K562 (cell line): ENCODE results near the gene TEAD3. TPM values are rescaled to one million over a fixed set of nuclear protein-coding genes. Genes with fewer than 3 reads are reported as not detected.

Experiments
- ARNT ChIP-seq, 2 experiments: fragments of 450-650 bp; IDR thresholded peaks; 2 replicates each; pipeline ENCODE4 v1.6.1; 2016; ENCODE audit warnings: mild to moderate bottlenecking in 1 of 2
- CHCHD3 ChIP-seq: fragments of 250-450 bp; sonication (Bioruptor Pico); IDR thresholded peaks from 2 replicates; pipeline ENCODE4 v2.1.2; 2022; ENCODE audit warnings: mild to moderate bottlenecking
- DIDO1 ChIP-seq: fragments of 450-650 bp; IDR thresholded peaks from 2 replicates; pipeline ENCODE4 v1.6.1; 2016; ENCODE audit warnings: low read depth, missing biosample characterization, missing genetic modification characterization
- HDAC2 ChIP-seq: fragments of 450-650 bp; IDR thresholded peaks from 2 replicates; pipeline ENCODE4 v1.6.1; 2016; ENCODE audit warnings: mild to moderate bottlenecking
- HINFP ChIP-seq: fragments of 450-650 bp; conservative IDR thresholded peaks from 2 replicates; pipeline ENCODE4 v1.6.1; 2016; ENCODE audit warnings: missing genetic modification characterization, low read depth, mild to moderate bottlenecking, control low read depth, missing compliant biosample characterization
- KLF16 ChIP-seq: IDR thresholded peaks from 2 replicates; pipeline ENCODE4 v1.6.1; 2016; ENCODE audit warnings: antibody characterized with exemption
- MBD2 ChIP-seq: sonication (generic); IDR thresholded peaks from 2 replicates; pipeline ENCODE4 v1.6.1; 2016; ENCODE audit warnings: low read depth, borderline replicate concordance
- MEIS2 ChIP-seq: fragments of 450-650 bp; IDR thresholded peaks from 2 replicates; pipeline ENCODE4 v1.6.1; 2014; ENCODE audit warnings: mild to moderate bottlenecking; ENCODE audit not compliant: partially characterized antibody
- MTF1 ChIP-seq: fragments of 250-450 bp; sonication (Bioruptor Pico); IDR thresholded peaks from 2 replicates; pipeline ENCODE4 v1.9.0; 2021; ENCODE audit warnings: moderate library complexity, mild to moderate bottlenecking, inconsistent platforms, borderline replicate concordance
- PBX2 ChIP-seq, 2 experiments: IDR thresholded peaks in 1 of 2; conservative IDR thresholded peaks in 1 of 2; 2 replicates each; pipeline ENCODE4 v1.6.1; 2016; ENCODE audit warnings: low read depth in 2 of 2, mild to moderate bottlenecking in 1 of 2, missing compliant biosample characterization in 1 of 2, missing genetic modification characterization in 1 of 2, moderate library complexity in 1 of 2
- PHB2 ChIP-seq: fragments of 450-650 bp; IDR thresholded peaks from 2 replicates; pipeline ENCODE4 v1.6.1; 2017; ENCODE audit warnings: low read depth
- RHOXF2B ChIP-seq: fragments of 250-450 bp; sonication (Bioruptor Pico); conservative IDR thresholded peaks from 2 replicates; pipeline ENCODE4 v1.5.1; 2021
- SAFB2 ChIP-seq: fragments of 200-400 bp; formaldehyde crosslinking; IDR thresholded peaks from 2 replicates; pipeline ENCODE4 v1.6.1; 2018; ENCODE audit warnings: borderline replicate concordance, low read length, low read depth, moderate library complexity; ENCODE audit not compliant: severe bottlenecking
- SIX5 ChIP-seq, 2 experiments: IDR thresholded peaks; 2 replicates each; pipeline ENCODE4 v1.6.1; 2011; ENCODE audit warnings: low read length in 2 of 2, borderline replicate concordance in 1 of 2, low read depth in 1 of 2, mild to moderate bottlenecking in 1 of 2, moderate library complexity in 1 of 2; ENCODE audit not compliant: insufficient read depth in 1 of 2
- TCF3 ChIP-seq: sonication (generic); formaldehyde crosslinking; IDR thresholded peaks from 2 replicates; pipeline ENCODE4 v1.4.0; 2020; ENCODE audit warnings: mild to moderate bottlenecking, missing genetic modification reagents
- ZBTB9 ChIP-seq: fragments of 450-650 bp; formaldehyde crosslinking; IDR thresholded peaks from 2 replicates; pipeline ENCODE4 v1.4.0; 2020; ENCODE audit warnings: mild to moderate bottlenecking, moderate library complexity
- ZFPM2 ChIP-seq: fragments of 250-450 bp; sonication (Bioruptor Pico); IDR thresholded peaks from 2 replicates; pipeline ENCODE4 v1.5.1; 2022; ENCODE audit warnings: mild to moderate bottlenecking
- ZNF324 ChIP-seq: fragments of 250-450 bp; sonication (Bioruptor Pico); IDR thresholded peaks from 2 replicates; pipeline ENCODE4 v1.4.0; 2020; ENCODE audit warnings: mild to moderate bottlenecking
- ZNF583 ChIP-seq: fragments of 250-450 bp; sonication (Bioruptor Pico); IDR thresholded peaks from 2 replicates; pipeline ENCODE4 v1.4.0; 2020
- ZNF76 ChIP-seq: fragments of 250-450 bp; sonication (Bioruptor Pico); IDR thresholded peaks from 2 replicates; pipeline ENCODE4 v1.4.0; 2020; ENCODE audit warnings: mild to moderate bottlenecking, moderate library complexity, borderline replicate concordance
- ZNF79 ChIP-seq: fragments of 250-450 bp; sonication (Bioruptor Pico); IDR thresholded peaks from 2 replicates; pipeline ENCODE4 v1.4.0; 2020; ENCODE audit warnings: low read depth, mild to moderate bottlenecking, moderate library complexity
- polyA plus RNA-seq, 8 experiments: library from polyadenylated mRNA; depleted of rRNA in 4 of 8; stranded (reverse) in 5 of 8; unstranded in 3 of 8; fragments of >200 nt; fragmentation: Nextera tagmentation in 2 of 8; fragmentation: Illumina TruSeq in 1 of 8; extraction: Ambion mirVana in 2 of 8; extraction: Trizol in 1 of 8; gene quantifications; 2 replicates each; pipeline versions ENCODE4 v1.2.1 to v1.2.3, GENCODE V29; 2011 to 2014; ENCODE audit warnings: inconsistent platforms in 1 of 8, missing spikeins in 1 of 8
- total RNA-seq, 7 experiments: library from RNA; depleted of rRNA in 6 of 7; stranded (reverse); fragments of >200 nt in 6 of 7; fragmentation: Illumina TruSeq in 2 of 7; extraction: Trizol in 2 of 7; gene quantifications; 2 replicates each; pipeline versions ENCODE4 v1.2.1 to v1.2.3, GENCODE V29; 2011 to 2021; ENCODE audit warnings: low replicate concordance in 1 of 7
- TF ChIP-seq, protein P1 (sequence below): fragments of 450-650 bp; formaldehyde crosslinking; IDR thresholded peaks from 2 replicates; pipeline ENCODE4 v1.4.0; 2022; ENCODE audit warnings: missing genetic modification characterization

The TEAD3 gene
- total and polyA plus RNA-seq, 9 of the 15 experiments (the other 6 are each of a cell fraction or from before 2014, with no cell fraction given) = 0.63 to 13.2 (median 3.3) TPM

GRCh38 chr6:35497571-35498421 is 917 bp upstream of the TEAD3 start (continued):
- TF ChIP-seq HDAC2 (0 out of 2 replicates have a peak, but pooled peaks have one; percentile 2), ZNF79 (CRISPR knock-in tag) (no peak), CHCHD3 (CRISPR knock-in tag) (no peak), TCF3 (CRISPR knock-in tag) (no peak), KLF16 (no peak), SAFB2 (no peak), MBD2 (peak; percentile 41; the same call in 1 of the 2 replicates), RHOXF2B (CRISPR knock-in tag) (no peak), PHB2 (no peak), ZNF76 (no peak), ZBTB9 (CRISPR knock-in tag) (peak; percentile 19; the same call in 1 of the 2 replicates), DIDO1 (no peak), MEIS2 (no peak), PBX2 (CRISPR knock-in tag; IDR thresholded peaks at IDR 0.05; ENCODE audit: low read depth) (no peak), PBX2 (tag; conservative IDR thresholded peaks at IDR 0.05; ENCODE audit: low read depth) (no peak), MTF1 (CRISPR knock-in tag) (no peak), HINFP (tag) (no peak), SIX5 (IDR thresholded peaks at IDR 0.05; ENCODE audit: borderline replicate concordance in 1 of 2, insufficient read depth in 1 of 2, low read depth in 1 of 2, low read length in 2 of 2) (no peak), ZFPM2 (CRISPR knock-in tag) (no peak), ARNT (IDR thresholded peaks at IDR 0.05) (peak in 1 of 2 experiments; percentile 10; a peak in 1 of 4 replicates), ZNF324 (CRISPR knock-in tag) (no peak), ZNF583 (CRISPR knock-in tag) (no peak)
- TF ChIP-seq, protein P1, sequence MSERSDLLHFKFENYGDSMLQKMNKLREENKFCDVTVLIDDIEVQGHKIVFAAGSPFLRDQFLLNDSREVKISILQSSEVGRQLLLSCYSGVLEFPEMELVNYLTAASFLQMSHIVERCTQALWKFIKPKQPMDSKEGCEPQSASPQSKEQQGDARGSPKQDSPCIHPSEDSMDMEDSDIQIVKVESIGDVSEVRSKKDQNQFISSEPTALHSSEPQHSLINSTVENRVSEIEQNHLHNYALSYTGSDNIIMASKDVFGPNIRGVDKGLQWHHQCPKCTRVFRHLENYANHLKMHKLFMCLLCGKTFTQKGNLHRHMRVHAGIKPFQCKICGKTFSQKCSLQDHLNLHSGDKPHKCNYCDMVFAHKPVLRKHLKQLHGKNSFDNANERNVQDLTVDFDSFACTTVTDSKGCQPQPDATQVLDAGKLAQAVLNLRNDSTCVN (CRISPR knock-in tag) = no peak
